ENCODE results near the gene SCOC.
"Not testable (repeated sequence)": the region's sequence is repeated elsewhere in the genome, so short reads cannot be mapped to it uniquely, and the experiment has no call there.

The SCOC gene

GRCh38 chr4:140363051-140363450, 10.4 kb upstream of the SCOC start:
- DNase-seq, result no peak

- DNase-seq, result peak; percentile 88
Measured at GRCh38 chr4:140363558-140363957, 9.9 kb upstream of the SCOC start.

- no peak for DNase-seq
Measured at GRCh38 chr4:140367738-140368137, 5.7 kb upstream of the SCOC start.

- no peak for DNase-seq
Measured at GRCh38 chr4:140368686-140369085, 4.8 kb upstream of the SCOC start.

- DNase-seq, result no peak
Measured at GRCh38 chr4:140372751-140373327, 607 bp upstream of the SCOC start.

GRCh38 chr4:140374130-140374477, 658 bp downstream of the SCOC start:
- DNase-seq, result no peak

GRCh38 chr4:140382732-140383131, 9.3 kb downstream of the SCOC start:
- no peak for DNase-seq

GRCh38 chr4:140388015-140388414, 14.6 kb downstream of the SCOC start:
- DNase-seq, result no peak

GRCh38 chr4:140395668-140396067, 22.2 kb downstream of the SCOC start:
- DNase-seq, result no peak

GRCh38 chr4:140400111-140400510, 26.7 kb downstream of the SCOC start:
- DNase-seq, result no peak

- no peak for DNase-seq
Measured at GRCh38 chr4:140406292-140406691, 32.8 kb downstream of the SCOC start.

- no peak for DNase-seq
Measured at GRCh38 chr4:140408974-140409373, 35.5 kb downstream of the SCOC start.

GRCh38 chr4:140413130-140413969, 39.9 kb downstream of the SCOC start:
- not testable (repeated sequence) for DNase-seq

GRCh38 chr4:140423106-140423505, 49.7 kb downstream of the SCOC start:
- no peak for DNase-seq

GRCh38 chr4:140426610-140427105, 53.2 kb downstream of the SCOC start:
- peak; percentile 89 for DNase-seq

GRCh38 chr4:140427106-140427918, 53.9 kb downstream of the SCOC start, which contains the start of gene CLGN:
Gene CLGN, minus strand, starts transcription at chr4:140427648. Its CDS starts 14,570 bp downstream, at chr4:140413078.
- peak; percentile 63 for DNase-seq

- no peak for DNase-seq
Measured at GRCh38 chr4:140427919-140428471, 54.5 kb downstream of the SCOC start.

Data from NCI-H1417 treated with DMSO at 0.1 percent for 48 hours (cell line).